HFF-Myc (cell line): ENCODE measurements around the gene RNF133.

Experiments
- DNase-seq: peaks from one replicate; pipeline ENCODE4 v3.0.0-alpha.2; 2011; ENCODE audit warnings: low read depth; ENCODE audit errors: extremely low read depth
- H3K4me3 ChIP-seq: replicated peaks from 2 replicates; pipeline ENCODE4 v1.5.1; 2011; ENCODE audit warnings: low read depth, mild to moderate bottlenecking, control low read depth, low read length
- TF ChIP-seq, protein P1 (sequence below): IDR thresholded peaks from 2 replicates; pipeline ENCODE4 v1.5.1; 2012; ENCODE audit warnings: mild to moderate bottlenecking, low read depth, low read length, control low read depth; ENCODE audit errors: missing control alignments

Gene RNF133

DNA sequence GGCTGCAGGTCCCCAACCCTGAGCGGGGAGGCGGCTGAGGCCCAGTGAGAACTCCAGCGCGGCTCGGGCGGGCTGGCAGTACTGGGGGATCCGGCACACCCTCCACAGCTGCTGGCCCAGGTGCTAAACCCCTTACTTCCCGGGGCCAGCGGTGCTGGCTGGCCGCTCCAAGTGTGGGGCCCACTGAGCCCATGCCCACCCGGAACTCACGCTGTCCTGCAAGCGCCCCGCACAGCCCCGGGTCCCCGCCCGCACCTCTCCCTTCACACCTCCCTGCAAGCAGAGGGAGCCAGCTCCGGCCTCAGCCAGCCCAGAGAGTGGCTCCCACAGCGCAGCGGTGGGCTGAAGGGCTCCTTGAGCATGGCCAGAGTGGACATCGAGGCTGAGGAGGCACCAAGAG, 25.0 kb downstream of the RNF133 start:
- no peak overlapping the region for H3K4me3 ChIP-seq
- TF ChIP-seq, protein P1, sequence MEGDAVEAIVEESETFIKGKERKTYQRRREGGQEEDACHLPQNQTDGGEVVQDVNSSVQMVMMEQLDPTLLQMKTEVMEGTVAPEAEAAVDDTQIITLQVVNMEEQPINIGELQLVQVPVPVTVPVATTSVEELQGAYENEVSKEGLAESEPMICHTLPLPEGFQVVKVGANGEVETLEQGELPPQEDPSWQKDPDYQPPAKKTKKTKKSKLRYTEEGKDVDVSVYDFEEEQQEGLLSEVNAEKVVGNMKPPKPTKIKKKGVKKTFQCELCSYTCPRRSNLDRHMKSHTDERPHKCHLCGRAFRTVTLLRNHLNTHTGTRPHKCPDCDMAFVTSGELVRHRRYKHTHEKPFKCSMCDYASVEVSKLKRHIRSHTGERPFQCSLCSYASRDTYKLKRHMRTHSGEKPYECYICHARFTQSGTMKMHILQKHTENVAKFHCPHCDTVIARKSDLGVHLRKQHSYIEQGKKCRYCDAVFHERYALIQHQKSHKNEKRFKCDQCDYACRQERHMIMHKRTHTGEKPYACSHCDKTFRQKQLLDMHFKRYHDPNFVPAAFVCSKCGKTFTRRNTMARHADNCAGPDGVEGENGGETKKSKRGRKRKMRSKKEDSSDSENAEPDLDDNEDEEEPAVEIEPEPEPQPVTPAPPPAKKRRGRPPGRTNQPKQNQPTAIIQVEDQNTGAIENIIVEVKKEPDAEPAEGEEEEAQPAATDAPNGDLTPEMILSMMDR, result no peak
- no peak for DNase-seq

GRCh38 chr7:122672536-122672935, 26.4 kb downstream of the RNF133 start:
- no peak overlapping the region for H3K4me3 ChIP-seq
- no peak for DNase-seq
- TF ChIP-seq, protein P1, result no peak

- TF ChIP-seq, protein P1, result no peak
- no peak for DNase-seq
- no peak overlapping the region for H3K4me3 ChIP-seq
Observed at GRCh38 chr7:122663733-122664132, 35.2 kb downstream of the RNF133 start.

- TF ChIP-seq, protein P1, result no peak
- no peak for DNase-seq
- no peak overlapping the region for H3K4me3 ChIP-seq
Observed at GRCh38 chr7:122658856-122659255, 40.1 kb downstream of the RNF133 start.

- DNase-seq, result no peak
- TF ChIP-seq, protein P1, result no peak
- no peak overlapping the region for H3K4me3 ChIP-seq
Observed at GRCh38 chr7:122653685-122654084, 45.2 kb downstream of the RNF133 start.

GRCh38 chr7:122652876-122653275, 46.0 kb downstream of the RNF133 start:
- TF ChIP-seq, protein P1, result no peak
- H3K4me3 ChIP-seq, result no peak overlapping the region
- DNase-seq, result no peak

- DNase-seq, result no peak
- no peak overlapping the region for H3K4me3 ChIP-seq
- TF ChIP-seq, protein P1, result no peak
Observed at GRCh38 chr7:122651451-122651850, 47.5 kb downstream of the RNF133 start.
